GM19025 (cell line): ENCODE data around the gene GPRC5B.

Experiments
- ATAC-seq: cut with Tn5 transposase; IDR thresholded peaks from one replicate; pipeline ENCODE4 v1.9.1; 2021; ENCODE audit warnings: mild to moderate bottlenecking, low read depth, moderate library complexity; ENCODE audit not compliant: unreplicated experiment

Gene GPRC5B

DNA sequence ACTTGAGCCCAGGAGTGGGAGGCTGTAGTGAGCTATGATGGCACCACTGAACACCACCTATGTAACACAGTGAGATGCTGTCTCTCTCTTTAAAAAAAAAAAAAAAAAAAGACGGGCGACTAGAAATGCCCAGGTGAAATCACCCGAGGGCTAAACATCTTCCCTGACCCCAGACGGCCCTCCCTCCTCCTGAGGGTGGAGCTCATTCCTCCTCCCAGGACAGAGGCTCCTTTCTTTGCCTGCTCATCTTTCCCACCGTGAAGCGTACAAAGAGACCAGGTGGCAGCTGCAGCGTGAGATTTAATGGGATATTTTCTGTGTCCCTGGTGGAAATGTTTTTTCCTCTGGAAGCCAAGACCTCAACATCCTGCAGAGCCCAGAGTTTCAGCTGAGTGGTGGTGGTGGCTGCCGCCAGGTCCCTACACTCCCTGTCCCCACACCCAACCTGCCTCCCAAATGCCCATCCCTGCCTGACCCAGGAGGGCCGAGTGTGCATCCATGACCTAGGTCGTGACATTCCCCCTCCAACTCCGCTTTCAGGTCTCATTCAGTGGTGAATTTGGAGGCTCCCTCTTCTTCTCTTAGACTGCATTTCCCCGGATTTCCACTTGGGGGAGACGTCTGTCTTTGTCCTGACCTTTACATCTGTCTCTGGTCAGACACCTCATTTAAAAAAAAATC is 14.4 kb upstream of the GPRC5B start:
- no peak for ATAC-seq

DNA sequence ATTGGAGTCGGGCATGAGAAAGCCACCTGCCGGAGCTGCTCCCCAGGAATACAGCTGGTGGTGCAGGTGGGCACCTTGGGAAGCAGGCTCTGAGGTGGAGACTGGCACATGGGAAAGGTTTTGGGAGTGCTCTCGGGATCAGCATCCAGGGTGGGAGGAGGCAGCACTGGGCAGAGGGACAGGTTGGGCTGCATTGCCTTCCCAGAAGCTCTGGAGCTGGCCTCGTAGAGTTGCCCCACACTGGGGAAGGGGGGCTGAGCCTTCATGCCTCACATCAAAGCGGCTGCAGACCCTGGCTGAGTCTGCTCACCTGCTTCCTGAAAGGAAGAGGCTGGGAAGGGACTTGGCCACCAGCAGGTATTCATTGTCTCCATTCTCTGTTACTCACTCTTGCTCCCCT is 13.5 kb upstream of the GPRC5B start:
- ATAC-seq, result no peak

DNA sequence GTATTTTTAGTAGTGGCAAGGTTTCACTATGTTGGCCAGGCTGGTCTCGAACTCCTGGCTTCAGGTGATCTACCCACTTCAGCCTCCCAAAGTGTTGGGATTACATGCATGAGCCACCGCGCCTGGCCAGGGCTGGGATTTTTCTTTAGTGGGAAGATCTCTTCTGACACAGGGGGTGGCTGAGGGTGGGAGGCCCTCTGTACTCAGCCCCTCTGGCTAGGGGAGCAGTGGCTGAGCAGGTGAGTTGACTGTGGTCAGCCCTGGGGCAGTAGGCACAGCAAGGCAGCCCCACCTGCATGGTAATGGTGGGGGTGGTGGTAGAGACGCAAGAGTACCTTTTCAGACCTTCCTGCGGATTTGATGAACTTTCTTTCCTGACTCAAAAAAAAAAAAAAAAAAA is 12.3 kb upstream of the GPRC5B start:
- no peak for ATAC-seq

DNA sequence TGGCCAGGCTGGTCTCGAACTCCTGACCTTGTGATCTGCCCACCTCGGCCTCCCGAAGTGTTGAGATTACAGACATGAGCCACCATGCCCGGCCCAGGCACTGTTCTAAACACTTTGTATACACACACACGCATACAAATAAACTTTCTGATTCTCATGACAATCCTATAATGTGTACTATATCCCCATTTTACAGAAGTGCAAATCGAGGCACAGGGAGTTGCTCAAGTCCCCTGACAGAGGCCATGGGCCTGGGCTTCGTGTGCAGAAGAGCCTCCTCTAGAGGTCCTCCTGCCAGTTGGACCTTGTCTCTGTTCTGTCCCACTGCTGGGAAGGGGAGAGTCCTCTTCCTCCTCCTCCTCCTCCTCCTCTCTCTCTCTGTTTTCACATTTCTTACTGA is 9.9 kb upstream of the GPRC5B start:
- no peak for ATAC-seq

DNA sequence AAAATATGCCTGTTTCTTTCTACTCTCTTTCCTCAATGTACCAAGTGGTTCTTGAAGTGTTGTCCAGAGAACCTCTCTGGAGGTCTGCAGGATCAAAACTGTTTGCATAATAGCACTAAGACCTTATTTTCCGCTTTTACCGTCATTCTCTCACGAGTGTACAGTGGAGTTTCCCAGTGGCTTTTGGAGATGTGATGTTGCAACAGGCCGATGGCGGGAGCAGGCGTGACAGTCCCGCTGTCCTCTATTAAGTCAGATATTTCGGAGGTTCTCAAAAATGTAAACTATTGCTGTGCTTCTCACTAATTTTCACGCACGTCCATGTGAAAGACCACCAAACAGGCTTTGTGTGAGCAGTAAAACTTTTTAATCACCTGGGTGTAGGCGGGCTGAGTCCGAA is 8.3 kb upstream of the GPRC5B start:
- no peak for ATAC-seq

DNA sequence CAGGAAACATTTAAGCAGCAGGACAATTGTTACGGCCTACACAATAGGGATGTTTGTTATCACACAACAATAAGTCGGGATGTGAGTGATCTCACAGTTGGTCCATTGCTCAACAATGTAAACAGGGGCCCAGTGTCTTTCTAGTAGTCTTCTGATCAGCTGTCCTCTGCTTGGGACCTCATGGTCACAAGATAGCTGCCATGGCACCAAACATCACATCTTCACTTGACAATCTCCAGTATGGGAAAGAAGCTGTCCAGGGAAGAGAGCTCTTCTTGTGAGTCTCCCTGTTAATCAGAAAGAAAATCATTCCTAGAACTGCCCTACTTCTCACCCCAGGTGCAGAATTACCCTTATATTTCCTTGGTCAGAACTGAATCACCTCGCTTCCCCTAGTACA is 6.3 kb upstream of the GPRC5B start:
- ATAC-seq, result no peak

DNA sequence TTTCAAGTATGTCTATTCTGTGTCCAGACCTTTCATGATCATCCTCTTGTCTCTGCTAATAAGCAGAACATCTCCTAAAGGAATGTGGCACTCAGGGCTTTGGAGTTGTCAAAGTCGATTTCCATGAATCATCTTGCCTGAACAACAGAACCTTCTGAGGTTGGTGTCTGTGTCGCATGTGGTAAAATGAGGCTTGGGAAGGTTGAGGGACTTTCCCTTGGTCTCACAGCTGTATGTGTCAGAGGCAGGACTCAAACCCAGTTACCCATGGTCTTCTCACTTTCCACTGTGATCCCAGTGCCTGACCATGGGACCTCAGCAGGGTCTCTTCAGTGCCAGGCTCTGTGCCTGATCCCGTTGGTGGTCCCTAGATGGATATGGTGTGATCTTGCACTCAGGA is 4.2 kb upstream of the GPRC5B start:
- no peak for ATAC-seq

DNA sequence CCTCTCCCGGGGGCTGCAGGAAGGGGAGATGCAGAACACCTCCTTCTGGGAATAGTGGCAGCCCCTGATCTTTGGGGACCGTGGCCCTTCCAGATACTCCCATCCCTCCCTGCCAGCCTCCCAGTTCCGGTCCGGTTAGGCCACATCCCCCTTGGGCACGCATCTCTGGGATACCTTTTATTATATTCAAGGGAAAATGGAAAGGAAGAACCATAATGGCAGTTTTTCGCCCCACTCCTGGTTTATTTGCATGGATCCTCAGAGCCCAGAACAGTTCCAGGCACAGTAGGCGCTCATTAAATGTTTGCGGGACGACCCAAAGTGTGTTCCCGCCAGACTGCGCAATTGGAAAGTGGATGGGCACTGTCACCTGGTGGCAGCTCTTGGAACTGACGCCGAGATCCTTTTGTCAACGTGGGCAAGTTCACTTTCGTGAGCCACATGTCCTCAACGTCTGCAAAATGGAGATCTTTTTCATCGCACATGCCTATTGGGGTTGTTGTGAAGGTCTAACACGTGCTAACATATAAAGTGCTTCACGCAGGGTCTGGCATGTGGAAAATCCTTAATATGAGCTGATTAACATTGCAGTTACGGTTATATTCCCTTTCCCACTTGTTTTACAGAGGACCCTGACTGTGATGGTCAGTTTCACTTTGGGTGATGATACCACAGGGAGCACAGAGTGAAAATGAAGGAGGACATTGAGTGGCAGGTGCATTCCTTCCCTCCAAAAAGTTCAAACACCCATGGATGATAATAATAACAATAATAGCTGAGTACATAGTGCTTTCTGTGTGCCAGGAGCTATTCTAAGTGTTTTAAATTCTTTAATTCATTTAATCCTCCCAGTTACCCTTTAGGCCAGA is 1.7 kb upstream of the GPRC5B start:
- no peak for ATAC-seq

DNA sequence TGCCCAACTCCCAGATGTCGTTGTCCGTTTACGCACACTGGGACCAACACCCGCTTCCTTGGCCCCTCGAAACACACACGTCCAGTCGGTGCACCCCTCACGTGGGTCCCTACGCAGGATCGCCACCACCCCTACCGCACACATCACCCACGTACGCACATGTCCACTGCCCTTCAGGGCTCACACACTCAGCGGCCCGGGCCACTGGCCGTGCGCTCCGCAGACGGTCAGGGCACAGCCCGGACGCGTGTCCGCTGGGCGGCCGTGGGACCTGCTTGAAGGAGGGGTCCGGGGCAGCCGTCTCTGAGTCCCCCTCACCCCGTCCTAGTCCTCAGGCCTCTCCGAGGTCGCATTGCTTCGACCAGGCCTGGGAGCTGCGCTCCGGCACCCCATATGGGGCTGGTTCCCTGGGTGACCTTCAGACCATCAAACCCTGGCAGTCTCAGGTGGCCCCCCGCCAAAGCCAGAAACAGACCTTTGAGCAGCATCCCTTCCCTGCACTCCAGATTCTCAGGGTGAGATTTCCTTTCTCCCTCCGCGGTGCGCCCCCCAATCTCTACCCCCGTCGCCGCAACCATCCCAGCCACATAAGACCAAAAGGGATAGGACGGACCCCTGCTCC is 914 bp upstream of the GPRC5B start:
- ATAC-seq, result no peak

DNA sequence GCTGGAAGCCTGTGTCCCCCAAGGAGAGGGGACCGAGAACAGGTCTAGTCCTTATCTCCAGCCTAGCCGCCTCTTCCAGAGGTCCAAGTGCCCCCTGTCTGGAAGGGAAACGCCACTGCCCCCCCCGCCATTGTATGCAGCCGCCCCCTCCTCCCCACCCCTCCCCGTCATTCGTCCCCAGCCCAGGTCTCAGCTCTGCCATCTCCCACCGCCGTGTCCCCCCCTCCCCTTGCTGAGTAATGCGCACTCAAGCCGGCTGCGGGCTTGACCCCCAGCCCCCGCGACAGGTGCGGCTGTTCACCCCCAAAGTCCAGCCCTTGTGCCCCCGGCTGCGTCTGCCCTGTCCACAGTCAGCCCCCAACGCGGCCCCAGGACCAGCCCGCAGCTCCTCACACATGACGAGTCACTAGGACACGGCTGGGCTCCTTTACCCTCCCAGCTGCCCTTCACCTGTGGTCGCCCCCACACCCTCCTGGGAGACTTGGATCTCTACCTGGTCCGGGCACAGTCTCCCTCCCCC is 622 bp downstream of the GPRC5B start:
- ATAC-seq, result no peak

DNA sequence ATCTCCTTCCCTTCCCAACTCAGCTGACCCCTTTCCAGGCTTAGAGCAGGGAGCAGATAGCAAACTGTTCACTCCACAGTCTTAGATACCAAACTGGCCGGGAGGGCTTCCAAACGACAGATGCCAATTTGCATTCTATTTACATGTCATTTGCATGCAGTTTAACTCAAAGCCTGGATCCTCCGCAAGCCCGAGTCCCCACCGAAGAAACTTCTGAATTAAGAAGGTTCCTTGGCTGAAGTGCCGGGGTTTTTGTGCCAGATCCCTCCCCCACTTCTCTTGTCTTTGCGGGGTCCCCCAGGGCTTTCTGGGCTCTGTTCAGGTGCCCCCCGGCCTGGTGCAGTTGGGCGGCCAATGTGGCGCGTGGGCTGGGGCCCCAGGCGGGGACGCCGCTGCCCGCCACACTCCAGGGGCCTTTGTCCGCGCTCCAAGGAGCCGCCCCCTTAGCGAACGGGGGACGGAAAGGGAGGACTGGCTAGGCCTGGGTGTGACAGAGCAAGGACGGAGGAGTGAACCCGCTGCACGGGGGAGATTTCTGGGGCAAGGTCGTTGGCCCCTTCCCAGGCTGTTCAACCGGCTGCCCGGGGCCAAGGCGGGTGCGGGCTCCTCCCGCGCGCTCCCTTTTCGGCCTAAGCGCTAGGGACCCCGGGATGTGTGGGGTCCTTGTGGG is 1.2 kb downstream of the GPRC5B start:
- ATAC-seq, result no peak

DNA sequence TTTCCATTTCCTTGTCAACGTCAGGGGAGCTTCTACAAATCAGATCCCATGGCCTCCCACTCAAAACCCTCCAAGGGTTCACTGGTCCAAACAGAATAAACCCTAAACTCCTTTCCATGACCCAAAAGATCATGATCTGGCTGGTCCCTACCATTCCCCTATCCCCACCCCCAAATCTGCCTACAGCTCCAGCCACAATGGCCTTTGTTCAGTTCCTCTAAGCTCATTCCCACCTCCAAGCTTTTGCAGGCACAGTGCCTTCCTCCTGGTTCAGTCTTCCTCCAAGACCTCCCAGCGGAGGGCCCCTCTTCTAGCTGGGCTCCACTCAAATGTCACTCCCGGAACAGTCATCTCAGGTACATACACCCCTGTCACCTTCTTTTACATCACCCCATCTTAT is 2.0 kb downstream of the GPRC5B start:
- ATAC-seq, result no peak

DNA sequence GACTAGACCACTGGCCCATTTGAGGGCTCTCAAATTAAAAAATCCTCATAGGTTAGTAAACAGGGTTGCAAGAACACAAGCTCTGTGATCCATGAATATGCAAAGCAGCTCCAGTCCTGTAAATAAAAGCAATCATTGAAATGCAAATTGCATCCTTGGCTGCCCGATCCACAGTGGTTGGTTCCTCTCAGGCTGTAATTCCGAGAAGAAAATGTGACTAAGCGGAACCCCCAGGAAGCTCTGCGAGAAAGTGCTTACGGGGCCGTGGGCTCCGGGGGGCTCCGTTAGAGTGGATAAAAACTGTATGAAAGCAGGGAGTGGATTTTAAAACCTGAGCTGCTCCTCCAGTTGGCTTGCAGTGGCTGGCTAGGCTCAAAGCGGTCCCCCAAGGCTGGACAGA is 2.5 kb downstream of the GPRC5B start:
- no peak for ATAC-seq

DNA sequence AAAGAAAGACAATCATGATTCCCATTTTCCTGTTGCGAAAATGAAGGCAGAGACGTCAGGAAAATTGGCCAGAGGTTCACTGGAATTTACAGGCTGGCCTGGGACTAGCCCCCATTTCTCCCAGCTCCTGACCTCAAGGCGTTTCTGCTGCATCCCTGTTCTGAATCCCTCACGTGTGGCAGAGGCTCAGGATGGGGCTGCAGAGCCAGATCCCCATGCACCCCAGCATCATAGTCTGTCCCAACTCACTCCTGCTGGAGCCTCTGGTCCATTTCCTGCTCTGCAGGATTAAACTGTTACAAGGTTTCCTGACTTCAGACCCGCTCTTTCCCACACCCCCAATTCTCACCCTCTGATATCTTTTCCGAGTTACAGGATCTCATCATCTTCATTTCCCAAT is 2.9 kb downstream of the GPRC5B start:
- ATAC-seq, result no peak

DNA sequence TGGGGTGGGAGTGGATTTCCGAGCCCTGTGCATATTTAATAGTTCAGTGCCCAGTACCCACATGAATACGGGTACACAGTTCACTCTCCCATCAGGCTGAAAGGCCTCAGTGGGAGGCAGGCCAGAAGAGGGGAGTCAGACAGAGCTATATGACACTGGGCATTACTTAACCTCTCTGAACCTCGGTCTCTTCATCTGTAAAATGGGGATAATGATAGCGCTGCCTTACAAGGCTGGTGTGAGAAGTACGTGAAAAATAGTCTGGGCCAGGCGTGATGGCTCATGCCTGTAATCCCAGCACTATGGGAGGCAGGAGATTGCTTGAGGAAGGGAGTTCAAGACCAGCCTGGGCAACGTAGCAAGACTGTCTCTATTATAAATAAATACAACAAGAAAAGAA is 3.6 kb downstream of the GPRC5B start:
- ATAC-seq, result no peak

DNA sequence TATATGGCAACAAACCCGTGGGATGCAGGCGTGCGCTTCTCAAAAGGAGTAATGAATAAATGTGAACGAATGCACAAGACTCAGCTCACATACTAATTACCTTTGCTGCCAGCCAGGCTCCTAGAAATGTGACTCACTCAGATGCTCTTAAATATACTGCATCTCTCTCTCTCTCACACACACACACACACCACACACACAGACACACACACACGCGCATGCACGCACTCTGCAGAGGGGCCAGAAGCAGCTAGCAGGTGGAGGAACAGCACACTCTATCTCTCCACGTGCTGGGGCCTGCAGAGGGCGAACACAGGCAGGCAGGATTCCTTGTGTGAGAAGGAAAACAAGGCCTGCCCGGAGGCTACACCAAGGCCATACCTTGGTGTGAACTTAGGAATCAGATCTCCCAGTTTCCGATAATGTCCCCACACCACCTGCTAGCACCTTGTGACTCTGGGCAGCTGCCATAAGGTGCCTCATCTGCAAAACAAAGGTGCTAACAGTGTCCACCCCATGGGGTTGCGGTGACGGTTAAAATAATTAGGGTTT is 5.3 kb downstream of the GPRC5B start:
- ATAC-seq, result no peak

DNA sequence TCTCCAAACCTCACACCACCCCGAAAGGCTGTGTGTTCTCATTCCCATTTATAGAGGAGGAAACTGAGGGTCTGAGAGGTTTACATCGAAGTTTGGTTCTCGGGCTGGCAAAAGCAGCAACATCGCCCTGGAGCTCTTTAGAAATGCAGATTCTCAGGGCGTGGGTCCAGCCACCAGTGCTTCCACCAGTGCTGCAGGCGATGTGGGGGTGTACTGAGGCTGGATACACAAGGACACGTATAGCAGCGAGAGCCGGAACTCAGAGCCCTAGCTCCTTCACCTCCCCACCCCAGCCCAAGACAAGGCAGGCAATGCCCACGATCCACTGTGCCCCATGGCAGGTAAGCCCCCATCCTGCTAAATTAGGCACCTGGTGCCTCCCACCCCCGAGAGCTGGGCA is 5.9 kb downstream of the GPRC5B start:
- ATAC-seq, result no peak

DNA sequence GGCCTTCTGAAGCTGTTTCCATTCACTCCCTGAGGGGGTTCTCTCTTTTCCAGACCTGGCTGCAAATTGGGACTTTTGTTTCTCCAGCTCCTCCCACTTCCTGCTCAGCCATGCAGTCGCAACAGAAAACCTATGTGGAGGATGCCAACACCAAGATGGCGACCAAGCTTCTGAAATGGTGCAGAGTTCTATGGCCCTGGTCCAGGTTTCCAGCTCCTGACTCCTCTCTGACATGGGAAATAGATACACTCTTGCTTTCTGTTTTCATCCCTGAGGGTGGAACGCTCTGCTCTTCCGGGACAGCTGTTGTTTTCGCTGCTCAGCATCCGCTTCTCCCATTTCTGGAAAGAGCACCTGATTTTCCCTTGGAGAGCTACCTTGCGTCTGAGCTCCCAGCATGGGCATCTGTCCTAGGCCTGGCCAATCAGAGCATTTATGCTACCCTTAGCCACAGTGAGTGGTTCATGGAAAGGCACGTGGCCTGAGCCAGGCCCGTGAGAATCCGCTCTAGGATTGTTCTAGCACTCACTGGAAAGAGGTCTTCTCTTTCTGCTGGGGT is 8.1 kb downstream of the GPRC5B start:
- no peak for ATAC-seq

DNA sequence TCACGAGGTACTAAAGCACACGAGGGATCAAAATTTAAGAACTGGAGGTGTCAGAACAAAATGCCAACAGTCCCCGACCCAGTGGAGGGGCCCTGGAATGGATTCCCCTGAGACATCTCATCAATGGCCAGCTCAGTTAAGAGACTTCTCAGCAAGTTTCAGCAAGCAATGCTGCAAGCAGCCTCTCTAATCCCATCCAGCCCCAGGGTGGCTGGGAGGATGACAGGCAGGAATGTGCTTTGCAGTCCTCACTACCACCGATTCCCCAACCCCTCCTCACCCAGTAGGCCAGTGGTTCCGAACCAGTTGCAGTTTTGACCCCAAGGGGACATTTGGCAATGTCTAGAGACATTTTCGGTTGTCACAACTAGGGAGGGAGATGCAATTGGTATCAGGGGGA is 8.7 kb downstream of the GPRC5B start:
- ATAC-seq, result no peak

DNA sequence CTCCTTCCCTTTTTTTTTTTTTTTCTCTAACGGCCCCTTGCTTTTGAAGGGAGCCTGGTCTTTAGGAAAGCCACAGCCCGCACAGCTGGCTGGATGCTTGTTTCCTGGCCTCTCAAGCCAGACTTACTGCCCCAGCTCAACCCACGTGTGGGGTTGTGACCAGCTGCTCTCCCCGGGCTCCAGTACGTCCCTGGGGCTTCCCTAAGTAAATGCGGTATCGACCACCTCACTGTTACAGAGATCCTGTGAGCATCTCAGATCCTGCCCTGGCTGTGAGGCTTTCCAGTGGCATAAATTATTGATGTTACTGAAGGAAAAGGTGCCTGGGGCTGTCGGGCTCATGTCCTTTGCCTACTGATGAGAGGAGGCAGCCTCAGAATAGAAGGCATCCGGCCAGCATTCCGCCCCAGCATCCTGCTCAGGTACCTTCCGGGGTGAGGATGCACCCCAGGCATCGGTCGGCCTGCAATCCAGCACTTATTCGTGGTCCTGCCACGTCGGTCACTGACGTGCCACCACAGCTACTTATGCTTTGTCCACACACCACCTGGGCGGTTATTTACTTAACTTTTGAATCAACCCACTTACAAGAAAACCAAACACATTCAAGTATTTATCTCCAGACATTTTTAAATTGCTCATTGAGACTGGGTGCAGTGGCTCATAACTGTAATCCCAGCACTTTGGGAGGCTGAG is 9.6 kb downstream of the GPRC5B start:
- no peak for ATAC-seq
